ENCODE measurements around the gene SLC39A11. TPM values are rescaled to one million over a fixed set of nuclear protein-coding genes. Genes with fewer than 3 reads are reported as not detected.

Gene SLC39A11
- total RNA-seq, 4 donors from 2014 or later, result 45.2 to 59.5 (median 49.2) TPM

- Histone ChIP-seq H3K27me3 (no peaks in the 10 kb centered on the region), H3K4me3 (no peak overlapping the region), H3K4me1 (peaks cover 29% of the 10 kb centered on the region), H3K36me3 (no peaks in the 10 kb centered on the region), H3K27ac (peak overlapping the region; percentile 1), H3K9me3 (no peaks in the 10 kb centered on the region)
- 79% methylated on average over 3 of the region's 3 CpGs for WGBS
- no peak for DNase-seq (ENCODE audit: low spot score in 2 of 2)
- TF ChIP-seq CTCF (IDR thresholded peaks at IDR 0.05) (no peak), EP300 (IDR thresholded peaks at IDR 0.05) (no peak), POLR2AphosphoS5 (IDR thresholded peaks at IDR 0.05) (no peak), POLR2A (IDR thresholded peaks at IDR 0.05) (no peak)
Measured at GRCh38 chr17:72661945-72662826, 430.3 kb downstream of the SLC39A11 start.

GRCh38 chr17:72661116-72661944 is 431.2 kb downstream of the SLC39A11 start:
- H3K4me3 ChIP-seq, result no peak overlapping the region
- no peak for DNase-seq (ENCODE audit: low spot score in 2 of 2)
- 53% methylated on average over 16 of the region's 21 CpGs for WGBS
- peak overlapping the region; percentile 39 for H3K27ac ChIP-seq
- no peaks in the 10 kb centered on the region for H3K27me3 ChIP-seq
- H3K9me3 ChIP-seq, result no peaks in the 10 kb centered on the region
- no peaks in the 10 kb centered on the region for H3K36me3 ChIP-seq
- no peak for TF ChIP-seq CTCF (IDR thresholded peaks at IDR 0.05)
- TF ChIP-seq POLR2AphosphoS5 (IDR thresholded peaks at IDR 0.05), result no peak
- TF ChIP-seq EP300 (IDR thresholded peaks at IDR 0.05), result no peak
- TF ChIP-seq POLR2A (IDR thresholded peaks at IDR 0.05), result no peak
- H3K4me1 ChIP-seq, result peaks cover 21% of the 10 kb centered on the region

GRCh38 chr17:72660274-72661115 is 432.0 kb downstream of the SLC39A11 start:
- H3K27me3 ChIP-seq, result no peaks in the 10 kb centered on the region
- WGBS, result 89% methylated on average over 18 of the region's 20 CpGs
- H3K27ac ChIP-seq, result peak overlapping the region; percentile 39
- TF ChIP-seq POLR2AphosphoS5 (IDR thresholded peaks at IDR 0.05) (no peak), EP300 (IDR thresholded peaks at IDR 0.05) (no peak), POLR2A (IDR thresholded peaks at IDR 0.05) (no peak), CTCF (IDR thresholded peaks at IDR 0.05) (no peak)
- no peaks in the 10 kb centered on the region for H3K36me3 ChIP-seq
- no peak for DNase-seq (ENCODE audit: low spot score in 2 of 2)
- no peak overlapping the region for H3K4me3 ChIP-seq
- H3K4me1 ChIP-seq, result peaks cover 16% of the 10 kb centered on the region
- H3K9me3 ChIP-seq, result no peaks in the 10 kb centered on the region

- no peak overlapping the region for H3K4me3 ChIP-seq
- DNase-seq (ENCODE audit: low spot score in 2 of 2), result no peak
- H3K4me1 ChIP-seq, result peaks cover 16% of the 10 kb centered on the region
- H3K36me3 ChIP-seq, result no peaks in the 10 kb centered on the region
- H3K27me3 ChIP-seq, result no peaks in the 10 kb centered on the region
- H3K9me3 ChIP-seq, result no peaks in the 10 kb centered on the region
- 84% methylated on average over 4 of the region's 4 CpGs for WGBS
- no peak for TF ChIP-seq CTCF (IDR thresholded peaks at IDR 0.05)
- no peak for TF ChIP-seq POLR2AphosphoS5 (IDR thresholded peaks at IDR 0.05)
- TF ChIP-seq EP300 (IDR thresholded peaks at IDR 0.05), result no peak
- TF ChIP-seq POLR2A (IDR thresholded peaks at IDR 0.05), result no peak
- H3K27ac ChIP-seq, result no peak overlapping the region
Measured at GRCh38 chr17:72659811-72660210, 432.7 kb downstream of the SLC39A11 start.
